Measurements from ENCODE around the gene MYH14. TPM values are rescaled to one million over a fixed set of nuclear protein-coding genes. Genes with fewer than 3 reads are reported as not detected.

The MYH14 gene
- total and polyA plus RNA-seq, 2 donors (not counting 1 experiment from before 2014, with no cell fraction given): not detected

DNA sequence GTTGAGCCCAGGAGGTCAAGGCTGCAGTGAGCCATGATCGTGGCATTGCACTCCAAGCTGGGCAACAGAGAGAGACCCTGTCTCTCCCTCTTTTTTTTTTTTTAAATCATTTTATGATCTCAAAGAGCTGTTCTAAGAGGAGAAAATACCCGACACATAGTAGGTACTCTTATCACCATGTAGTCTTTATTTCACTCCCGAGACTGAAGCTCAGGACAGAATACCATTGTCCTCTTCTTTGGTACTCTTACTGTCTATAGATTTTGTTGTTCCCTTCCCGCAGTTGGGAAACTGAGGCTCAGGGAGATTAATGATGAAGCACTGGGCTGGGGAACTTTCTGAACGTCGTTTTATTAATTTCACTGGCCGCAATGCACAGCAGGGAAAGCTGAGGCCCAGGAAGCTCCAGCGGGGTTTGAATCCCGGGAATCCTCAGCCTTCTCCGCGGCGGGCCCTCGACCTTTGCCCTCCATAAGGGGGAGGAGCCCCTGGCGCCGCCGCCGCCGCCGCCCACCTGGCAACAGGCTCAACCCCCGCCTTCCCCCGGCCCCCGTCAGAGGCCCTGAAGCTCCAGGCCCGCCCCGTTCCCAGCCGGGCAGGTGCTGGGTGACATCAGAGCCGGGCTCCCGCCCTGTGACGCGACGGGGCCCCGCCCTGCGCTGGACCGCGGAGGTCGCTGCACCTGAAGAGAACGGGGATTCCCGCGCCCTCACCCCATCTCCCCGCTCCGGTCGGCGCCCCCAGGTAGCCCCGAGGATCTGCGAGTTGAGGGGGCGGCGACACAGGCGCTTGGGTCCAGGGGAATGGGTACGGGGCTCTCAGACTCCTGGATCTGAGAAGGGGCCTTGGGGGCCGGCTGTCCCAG is 1.6 kb downstream of the MYH14 start:
- Histone ChIP-seq H3K4me3 (replicated peaks in 1 of 4; ENCODE audit: control extremely low read depth in 1 of 4, insufficient read depth in 1 of 4, low read depth in 3 of 4, low read length in 4 of 4) (no peak overlapping the region), H3K4me1 (ENCODE audit: control insufficient read depth, extremely low read depth, insufficient read depth, low read length) (no peaks in the 10 kb centered on the region), H3K27ac (ENCODE audit: insufficient read depth, low read length) (no peak overlapping the region), H4K20me1 (ENCODE audit: control insufficient read depth, extremely low read depth, insufficient read depth, low read length) (no peaks in the 10 kb centered on the region), H3K9me3 (ENCODE audit: control insufficient read depth, insufficient read depth, low read depth, low read length) (no peaks in the 10 kb centered on the region), H3K9ac (ENCODE audit: insufficient read depth, low read length) (no peak overlapping the region), H2AFZ (ENCODE audit: low read length) (no peak overlapping the region), H3K36me3 (ENCODE audit: control insufficient read depth, insufficient read depth, low read length) (no peaks in the 10 kb centered on the region), H3K27me3 (ENCODE audit: control insufficient read depth, insufficient read depth, low read length) (no peaks in the 10 kb centered on the region), H3K79me2 (ENCODE audit: control insufficient read depth, insufficient read depth, low read length) (no peaks in the 10 kb centered on the region), H3K4me2 (ENCODE audit: extremely low read depth, insufficient read depth, low read length) (no peak overlapping the region)
- no peak for DNase-seq (ENCODE audit: low read depth in 2 of 2)
- no peak for TF ChIP-seq EZH2 (IDR thresholded peaks at IDR 0.05; ENCODE audit: low read length, missing control alignments)
- TF ChIP-seq, protein P1, sequence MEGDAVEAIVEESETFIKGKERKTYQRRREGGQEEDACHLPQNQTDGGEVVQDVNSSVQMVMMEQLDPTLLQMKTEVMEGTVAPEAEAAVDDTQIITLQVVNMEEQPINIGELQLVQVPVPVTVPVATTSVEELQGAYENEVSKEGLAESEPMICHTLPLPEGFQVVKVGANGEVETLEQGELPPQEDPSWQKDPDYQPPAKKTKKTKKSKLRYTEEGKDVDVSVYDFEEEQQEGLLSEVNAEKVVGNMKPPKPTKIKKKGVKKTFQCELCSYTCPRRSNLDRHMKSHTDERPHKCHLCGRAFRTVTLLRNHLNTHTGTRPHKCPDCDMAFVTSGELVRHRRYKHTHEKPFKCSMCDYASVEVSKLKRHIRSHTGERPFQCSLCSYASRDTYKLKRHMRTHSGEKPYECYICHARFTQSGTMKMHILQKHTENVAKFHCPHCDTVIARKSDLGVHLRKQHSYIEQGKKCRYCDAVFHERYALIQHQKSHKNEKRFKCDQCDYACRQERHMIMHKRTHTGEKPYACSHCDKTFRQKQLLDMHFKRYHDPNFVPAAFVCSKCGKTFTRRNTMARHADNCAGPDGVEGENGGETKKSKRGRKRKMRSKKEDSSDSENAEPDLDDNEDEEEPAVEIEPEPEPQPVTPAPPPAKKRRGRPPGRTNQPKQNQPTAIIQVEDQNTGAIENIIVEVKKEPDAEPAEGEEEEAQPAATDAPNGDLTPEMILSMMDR (conservative IDR thresholded peaks at IDR 0.05 in 1 of 2, IDR thresholded peaks at IDR 0.05 in 1 of 2; ENCODE audit: low read depth in 1 of 2, low read length in 2 of 2): no peak

DNA sequence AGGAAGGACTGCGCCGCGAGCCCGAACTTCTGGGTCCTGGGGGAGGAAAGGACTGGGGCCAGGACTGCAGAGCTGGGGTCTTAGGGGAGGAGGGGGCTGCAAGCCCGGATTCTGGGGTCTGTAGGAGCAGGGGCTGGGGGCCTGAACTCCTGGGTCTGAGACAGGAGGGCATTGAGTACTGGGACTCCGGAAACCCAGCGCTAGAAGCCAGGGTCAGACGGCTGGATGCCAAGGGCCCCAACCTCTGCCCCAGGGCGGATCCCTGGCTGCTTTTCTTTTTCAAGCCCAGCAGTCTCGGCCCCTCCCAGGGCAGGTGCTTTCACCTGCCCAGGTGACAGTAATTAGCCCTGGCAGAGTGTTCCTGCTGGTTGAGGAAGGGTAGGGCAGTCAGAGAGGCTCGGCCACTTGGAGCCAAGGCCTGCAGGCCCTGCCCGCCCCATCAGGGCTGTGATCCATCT is 2.3 kb downstream of the MYH14 start:
- H4K20me1 ChIP-seq (ENCODE audit: control insufficient read depth, extremely low read depth, insufficient read depth, low read length): no peaks in the 10 kb centered on the region
- H3K4me3 ChIP-seq (replicated peaks in 1 of 4; ENCODE audit: control extremely low read depth in 1 of 4, insufficient read depth in 1 of 4, low read depth in 3 of 4, low read length in 4 of 4): no peak overlapping the region
- DNase-seq (ENCODE audit: low read depth in 2 of 2): no peak
- H3K36me3 ChIP-seq (ENCODE audit: control insufficient read depth, insufficient read depth, low read length): no peaks in the 10 kb centered on the region
- TF ChIP-seq EZH2 (IDR thresholded peaks at IDR 0.05; ENCODE audit: low read length, missing control alignments): no peak
- TF ChIP-seq, protein P1 (conservative IDR thresholded peaks at IDR 0.05 in 1 of 2, IDR thresholded peaks at IDR 0.05 in 1 of 2; ENCODE audit: low read depth in 1 of 2, low read length in 2 of 2): no peak
- no peak overlapping the region for H2AFZ ChIP-seq (ENCODE audit: low read length)
- H3K9ac ChIP-seq (ENCODE audit: insufficient read depth, low read length): no peak overlapping the region
- H3K9me3 ChIP-seq (ENCODE audit: control insufficient read depth, insufficient read depth, low read depth, low read length): no peaks in the 10 kb centered on the region
- no peak overlapping the region for H3K27ac ChIP-seq (ENCODE audit: insufficient read depth, low read length)
- no peaks in the 10 kb centered on the region for H3K27me3 ChIP-seq (ENCODE audit: control insufficient read depth, insufficient read depth, low read length)
- no peaks in the 10 kb centered on the region for H3K79me2 ChIP-seq (ENCODE audit: control insufficient read depth, insufficient read depth, low read length)
- no peaks in the 10 kb centered on the region for H3K4me1 ChIP-seq (ENCODE audit: control insufficient read depth, extremely low read depth, insufficient read depth, low read length)
- no peak overlapping the region for H3K4me2 ChIP-seq (ENCODE audit: extremely low read depth, insufficient read depth, low read length)

DNA sequence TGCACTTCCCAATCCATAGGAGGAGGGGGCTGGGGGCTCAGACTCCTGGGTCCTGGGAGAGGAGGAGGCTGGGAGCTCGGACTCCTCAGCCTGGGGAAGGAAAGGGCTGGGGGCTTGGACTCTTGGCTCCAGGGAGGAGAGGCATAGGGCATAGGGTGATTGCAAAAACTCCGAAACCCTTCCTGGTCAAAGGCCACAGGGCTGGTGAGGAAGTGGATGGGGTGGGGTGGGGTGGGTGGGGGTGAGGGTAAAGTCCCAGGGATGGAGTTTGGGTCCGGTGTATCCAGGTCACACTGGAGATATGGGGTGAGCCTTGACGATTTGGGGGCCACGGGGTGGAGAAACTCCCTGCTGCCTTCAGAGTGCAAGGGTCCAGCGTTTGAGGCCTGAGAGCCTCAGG is 2.8 kb downstream of the MYH14 start:
- Histone ChIP-seq H3K36me3 (ENCODE audit: control insufficient read depth, insufficient read depth, low read length) (no peaks in the 10 kb centered on the region), H4K20me1 (ENCODE audit: control insufficient read depth, extremely low read depth, insufficient read depth, low read length) (no peaks in the 10 kb centered on the region), H3K9ac (ENCODE audit: insufficient read depth, low read length) (no peak overlapping the region), H3K4me2 (ENCODE audit: extremely low read depth, insufficient read depth, low read length) (no peak overlapping the region), H3K4me3 (replicated peaks in 1 of 4; ENCODE audit: control extremely low read depth in 1 of 4, insufficient read depth in 1 of 4, low read depth in 3 of 4, low read length in 4 of 4) (no peak overlapping the region), H2AFZ (ENCODE audit: low read length) (no peak overlapping the region), H3K9me3 (ENCODE audit: control insufficient read depth, insufficient read depth, low read depth, low read length) (no peaks in the 10 kb centered on the region), H3K4me1 (ENCODE audit: control insufficient read depth, extremely low read depth, insufficient read depth, low read length) (no peaks in the 10 kb centered on the region), H3K79me2 (ENCODE audit: control insufficient read depth, insufficient read depth, low read length) (no peaks in the 10 kb centered on the region), H3K27me3 (ENCODE audit: control insufficient read depth, insufficient read depth, low read length) (no peaks in the 10 kb centered on the region), H3K27ac (ENCODE audit: insufficient read depth, low read length) (no peak overlapping the region)
- no peak for TF ChIP-seq EZH2 (IDR thresholded peaks at IDR 0.05; ENCODE audit: low read length, missing control alignments)
- TF ChIP-seq, protein P1 (conservative IDR thresholded peaks at IDR 0.05 in 1 of 2, IDR thresholded peaks at IDR 0.05 in 1 of 2; ENCODE audit: low read depth in 1 of 2, low read length in 2 of 2): no peak
- no peak for DNase-seq (ENCODE audit: low read depth in 2 of 2)
